ENCODE data around the gene SOCS6. TPM values are rescaled to one million over a fixed set of nuclear protein-coding genes. Genes with fewer than 3 reads are reported as not detected.
"Not testable (repeated sequence)": the region's sequence is repeated elsewhere in the genome, so short reads cannot be mapped to it uniquely, and the experiment has no call there.

Gene SOCS6
- total and polyA plus RNA-seq, 5 experiments from 2014 or later, result 0.28 to 2.9 (median 1.2) TPM; not detected in 1

- H3K4me3 Mint-ChIP-seq, result no peak overlapping the region
- POLR2A ChIA-PET, result no interaction called here
- DNase-seq (no peak), ATAC-seq (no peak)
- peaks cover 0 to 3% (median 0%) of the 10 kb centered on the region in 3 donors for H3K36me3 Mint-ChIP-seq
- H3K27me3 Mint-ChIP-seq, result peaks cover 0 to 3% (median 1%) of the 10 kb centered on the region in 5 donors
- peaks cover 0 to 11% (median 2%) of the 10 kb centered on the region in 9 donors for H3K9me3 Mint-ChIP-seq
- H3K4me1 Mint-ChIP-seq, result peaks cover 0 to 8% (median 3%) of the 10 kb centered on the region in 4 donors
- H3K27ac Mint-ChIP-seq, result no peak overlapping the region
Observed at GRCh38 chr18:70332694-70333093, 43.8 kb downstream of the SOCS6 start.

- POLR2A ChIA-PET, result no interaction called here
- Mint-ChIP-seq H3K27me3 (peaks cover 0 to 3% (median 1%) of the 10 kb centered on the region in 5 donors), H3K9me3 (peaks cover 0 to 11% (median 2%) of the 10 kb centered on the region in 9 donors), H3K36me3 (peaks cover 0 to 3% (median 0%) of the 10 kb centered on the region in 3 donors), H3K4me3 (no peak overlapping the region), H3K4me1 (peaks cover 0 to 8% (median 3%) of the 10 kb centered on the region in 4 donors), H3K27ac (no peak overlapping the region)
- no peak for ATAC-seq
- no peak for DNase-seq
Observed at GRCh38 chr18:70333316-70333715, 44.5 kb downstream of the SOCS6 start.

- no peak overlapping the region for H3K27ac Mint-ChIP-seq
- POLR2A ChIA-PET, result no interaction called here
Observed at GRCh38 chr18:70333757-70334156, 44.9 kb downstream of the SOCS6 start.

GRCh38 chr18:70334264-70334663 is 45.4 kb downstream of the SOCS6 start:
- Mint-ChIP-seq H3K9me3 (peaks cover 0 to 11% (median 2%) of the 10 kb centered on the region in 9 donors), H3K4me3 (no peak overlapping the region), H3K36me3 (peaks cover 0 to 3% (median 0%) of the 10 kb centered on the region in 3 donors), H3K27me3 (peaks cover 0 to 3% (median 1%) of the 10 kb centered on the region in 5 donors), H3K27ac (no peak overlapping the region), H3K4me1 (peaks cover 0 to 1% (median 0%) of the 10 kb centered on the region in 4 donors)
- POLR2A ChIA-PET, result no interaction called here
- DNase-seq (no peak), ATAC-seq (no peak)

More at GRCh38 chr18:70333757-70334156, 44.9 kb downstream of the SOCS6 start:
- peaks cover 0 to 5% (median under 1%) of the 10 kb centered on the region in 4 donors for H3K4me1 Mint-ChIP-seq
- ATAC-seq, result no peak
- peaks cover 0 to 3% (median 1%) of the 10 kb centered on the region in 5 donors for H3K27me3 Mint-ChIP-seq
- no peak for DNase-seq
- peaks cover 0 to 11% (median 2%) of the 10 kb centered on the region in 9 donors for H3K9me3 Mint-ChIP-seq
- no peak overlapping the region for H3K4me3 Mint-ChIP-seq
- peaks cover 0 to 3% (median 0%) of the 10 kb centered on the region in 3 donors for H3K36me3 Mint-ChIP-seq

- Mint-ChIP-seq H3K4me3 (no peak overlapping the region), H3K27me3 (peaks cover 0 to 3% (median 1%) of the 10 kb centered on the region in 5 donors), H3K27ac (no peak overlapping the region), H3K36me3 (peaks cover 0 to 3% (median 0%) of the 10 kb centered on the region in 3 donors), H3K9me3 (peaks cover 0 to 11% (median 3%) of the 10 kb centered on the region in 9 donors), H3K4me1 (no peaks in the 10 kb centered on the region)
- no peak for ATAC-seq
- POLR2A ChIA-PET, result no interaction called here
- no peak for DNase-seq
Observed at GRCh38 chr18:70334728-70335329, 46.0 kb downstream of the SOCS6 start.

GRCh38 chr18:70335892-70336726 is 47.3 kb downstream of the SOCS6 start:
- ATAC-seq (no peak), DNase-seq (no peak)
- POLR2A ChIA-PET, result no interaction called here
- H3K9me3 Mint-ChIP-seq, result peaks cover 0 to 11% (median 3%) of the 10 kb centered on the region in 9 donors
- H3K36me3 Mint-ChIP-seq, result no peaks in the 10 kb centered on the region
- no peaks in the 10 kb centered on the region for H3K4me1 Mint-ChIP-seq
- peaks cover 0 to 3% (median 1%) of the 10 kb centered on the region in 5 donors for H3K27me3 Mint-ChIP-seq
- H3K4me3 Mint-ChIP-seq, result no peak overlapping the region
- H3K27ac Mint-ChIP-seq, result no peak overlapping the region

- H3K9me3 Mint-ChIP-seq, result peaks cover 0 to 11% (median 3%) of the 10 kb centered on the region in 9 donors
- H3K36me3 Mint-ChIP-seq, result no peaks in the 10 kb centered on the region
- peaks cover 0 to 3% (median 1%) of the 10 kb centered on the region in 5 donors for H3K27me3 Mint-ChIP-seq
- no peak overlapping the region for H3K4me3 Mint-ChIP-seq
- POLR2A ChIA-PET, result no interaction called here
- DNase-seq (no peak), ATAC-seq (no peak)
- H3K4me1 Mint-ChIP-seq, result no peaks in the 10 kb centered on the region
- H3K27ac Mint-ChIP-seq, result no peak overlapping the region
Observed at GRCh38 chr18:70337139-70337972, 48.5 kb downstream of the SOCS6 start.

- ATAC-seq, result no peak
- peaks cover 0 to 11% (median 3%) of the 10 kb centered on the region in 9 donors for H3K9me3 Mint-ChIP-seq
- no peaks in the 10 kb centered on the region for H3K4me1 Mint-ChIP-seq
- H3K27me3 Mint-ChIP-seq, result no peaks in the 10 kb centered on the region
- no peak overlapping the region for H3K27ac Mint-ChIP-seq
- no peaks in the 10 kb centered on the region for H3K36me3 Mint-ChIP-seq
- H3K4me3 Mint-ChIP-seq, result no peak overlapping the region
- no peak for DNase-seq
- POLR2A ChIA-PET, result no interaction called here
Observed at GRCh38 chr18:70338890-70339289, 50.0 kb downstream of the SOCS6 start.

GRCh38 chr18:70339915-70340314 is 51.1 kb downstream of the SOCS6 start:
- ATAC-seq (no peak), DNase-seq (no peak)
- Mint-ChIP-seq H3K9me3 (peaks cover 0 to 4% (median 0%) of the 10 kb centered on the region in 9 donors), H3K4me1 (no peaks in the 10 kb centered on the region), H3K27ac (no peak overlapping the region), H3K4me3 (no peak overlapping the region), H3K36me3 (peaks cover 0 to 4% (median 0%) of the 10 kb centered on the region in 3 donors), H3K27me3 (no peaks in the 10 kb centered on the region)
- POLR2A ChIA-PET, result no interaction called here

- H3K4me1 Mint-ChIP-seq, H3K4me3 Mint-ChIP-seq, H3K9me3 Mint-ChIP-seq, ATAC-seq, DNase-seq, POLR2A ChIA-PET, H3K27me3 Mint-ChIP-seq, H3K27ac Mint-ChIP-seq: not testable (repeated sequence)
- peaks cover 0 to 12% (median 4%) of the 10 kb centered on the region in 3 donors for H3K36me3 Mint-ChIP-seq
Observed at GRCh38 chr18:70348481-70348880, 59.6 kb downstream of the SOCS6 start.

- H3K27ac Mint-ChIP-seq, result no peak overlapping the region
- peaks cover 0 to 4% (median 0%) of the 10 kb centered on the region in 5 donors for H3K27me3 Mint-ChIP-seq
- H3K4me3 Mint-ChIP-seq, result no peak overlapping the region
- peaks cover 3 to 12% (median 4%) of the 10 kb centered on the region in 3 donors for H3K36me3 Mint-ChIP-seq
- DNase-seq (no peak), ATAC-seq (no peak)
- no peaks in the 10 kb centered on the region for H3K4me1 Mint-ChIP-seq
- POLR2A ChIA-PET, result no interaction called here
- peaks cover 0 to 14% (median 3%) of the 10 kb centered on the region in 9 donors for H3K9me3 Mint-ChIP-seq
Observed at GRCh38 chr18:70349316-70349715, 60.5 kb downstream of the SOCS6 start.

- no peaks in the 10 kb centered on the region for H3K4me1 Mint-ChIP-seq
- no peak for ATAC-seq
Observed at GRCh38 chr18:70354080-70354479, 65.2 kb downstream of the SOCS6 start.

More at GRCh38 chr18:70354080-70354479, 65.2 kb downstream of the SOCS6 start:
- H3K27ac Mint-ChIP-seq, result no peak overlapping the region
- no peak overlapping the region for H3K4me3 Mint-ChIP-seq
- H3K27me3 Mint-ChIP-seq, result no peaks in the 10 kb centered on the region
- H3K36me3 Mint-ChIP-seq, result peaks cover 0 to 3% (median 2%) of the 10 kb centered on the region in 3 donors
- POLR2A ChIA-PET, result no interaction called here
- peaks cover 0 to 26% (median 4%) of the 10 kb centered on the region in 9 donors for H3K9me3 Mint-ChIP-seq
- no peak for DNase-seq
